ENCODE data around the gene STK32C. TPM values are rescaled to one million over a fixed set of nuclear protein-coding genes. Genes with fewer than 3 reads are reported as not detected.

Gene STK32C
- total RNA-seq, 1 experiment from 2014 or later: 13.5 TPM

GRCh38 chr10:132198381-132199181, 109.2 kb downstream of the STK32C start:
- no peak for TF ChIP-seq CTCF (IDR thresholded peaks at IDR 0.05; ENCODE audit: unreplicated experiment)
- no TSS peak for BruUV-seq (replicated peaks)
- no peaks in the 10 kb centered on the region for H3K36me3 Mint-ChIP-seq (ENCODE audit: insufficient read depth, unreplicated experiment)
- H3K4me3 Mint-ChIP-seq (ENCODE audit: low read depth, unreplicated experiment): no peak overlapping the region
- no peaks in the 10 kb centered on the region for H3K4me1 Mint-ChIP-seq (ENCODE audit: low read depth, unreplicated experiment)
- intact Hi-C loops (cut with micrococcal nuclease; ENCODE audit: unreplicated experiment): no loop called here
- DNase-seq: no peak
- no peaks in the 10 kb centered on the region for H3K9me3 Mint-ChIP-seq (ENCODE audit: low read depth, unreplicated experiment)
- CTCF ChIA-PET: no interaction called here
- no peaks in the 10 kb centered on the region for H3K27me3 Mint-ChIP-seq (ENCODE audit: unreplicated experiment)
- H3K27ac Mint-ChIP-seq (ENCODE audit: unreplicated experiment): no peak overlapping the region

DNA sequence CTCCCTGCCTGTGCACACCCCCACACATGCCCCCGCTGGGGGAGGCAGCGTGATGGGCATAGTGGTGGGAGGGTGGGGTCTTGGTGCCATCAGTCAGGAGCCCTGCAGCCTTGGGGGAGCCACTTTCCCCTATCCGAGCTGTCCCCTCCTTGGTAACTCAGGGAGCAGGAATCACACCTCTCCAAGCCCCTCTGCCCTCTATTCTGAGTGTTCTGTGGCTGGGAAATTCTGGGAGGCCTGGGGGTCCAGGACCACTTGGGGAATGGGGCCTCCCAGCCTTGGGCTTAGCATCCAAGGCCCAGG, 109.7 kb downstream of the STK32C start:
- intact Hi-C loops (cut with micrococcal nuclease; ENCODE audit: unreplicated experiment): no loop called here
- DNase-seq: no peak
- CTCF ChIA-PET: no interaction called here
- H3K9me3 Mint-ChIP-seq (ENCODE audit: low read depth, unreplicated experiment): no peaks in the 10 kb centered on the region
- no TSS peak for BruUV-seq (replicated peaks)
- H3K36me3 Mint-ChIP-seq (ENCODE audit: insufficient read depth, unreplicated experiment): no peaks in the 10 kb centered on the region
- no peak for TF ChIP-seq CTCF (IDR thresholded peaks at IDR 0.05; ENCODE audit: unreplicated experiment)
- H3K27ac Mint-ChIP-seq (ENCODE audit: unreplicated experiment): no peak overlapping the region
- H3K27me3 Mint-ChIP-seq (ENCODE audit: unreplicated experiment): no peaks in the 10 kb centered on the region
- no peaks in the 10 kb centered on the region for H3K4me1 Mint-ChIP-seq (ENCODE audit: low read depth, unreplicated experiment)
- H3K4me3 Mint-ChIP-seq (ENCODE audit: low read depth, unreplicated experiment): no peak overlapping the region

- DNase-seq: no peak
- BruUV-seq (replicated peaks): no TSS peak
- Mint-ChIP-seq H3K27me3 (ENCODE audit: unreplicated experiment) (no peaks in the 10 kb centered on the region), H3K4me3 (ENCODE audit: low read depth, unreplicated experiment) (no peak overlapping the region), H3K4me1 (ENCODE audit: low read depth, unreplicated experiment) (no peaks in the 10 kb centered on the region), H3K9me3 (ENCODE audit: low read depth, unreplicated experiment) (no peaks in the 10 kb centered on the region), H3K36me3 (ENCODE audit: insufficient read depth, unreplicated experiment) (no peaks in the 10 kb centered on the region), H3K27ac (ENCODE audit: unreplicated experiment) (no peak overlapping the region)
- intact Hi-C loops (cut with micrococcal nuclease; ENCODE audit: unreplicated experiment): no loop called here
- CTCF ChIA-PET: no interaction called here
- TF ChIP-seq CTCF (IDR thresholded peaks at IDR 0.05; ENCODE audit: unreplicated experiment): no peak
Observed at GRCh38 chr10:132197271-132198067, 110.3 kb downstream of the STK32C start.

GRCh38 chr10:132196178-132197113, 111.3 kb downstream of the STK32C start:
- TF ChIP-seq CTCF (IDR thresholded peaks at IDR 0.05; ENCODE audit: unreplicated experiment): no peak
- Mint-ChIP-seq H3K27ac (ENCODE audit: unreplicated experiment) (no peak overlapping the region), H3K4me1 (ENCODE audit: low read depth, unreplicated experiment) (no peaks in the 10 kb centered on the region), H3K9me3 (ENCODE audit: low read depth, unreplicated experiment) (no peaks in the 10 kb centered on the region), H3K4me3 (ENCODE audit: low read depth, unreplicated experiment) (no peak overlapping the region), H3K36me3 (ENCODE audit: insufficient read depth, unreplicated experiment) (no peaks in the 10 kb centered on the region), H3K27me3 (ENCODE audit: unreplicated experiment) (no peaks in the 10 kb centered on the region)
- BruUV-seq (replicated peaks): no TSS peak
- DNase-seq: no peak
- CTCF ChIA-PET: no interaction called here
- intact Hi-C loops (cut with micrococcal nuclease; ENCODE audit: unreplicated experiment): no loop called here
